Measurements from ENCODE around the gene ZNF630. TPM values are rescaled to one million over a fixed set of nuclear protein-coding genes. Genes with fewer than 3 reads are reported as not detected.
"Not testable (repeated sequence)": the region's sequence is repeated elsewhere in the genome, so short reads cannot be mapped to it uniquely, and the experiment has no call there.

ZNF630 gene
- total RNA-seq, 1 donor from 2014 or later = 3.3 TPM

- H3K27me3 ChIP-seq = no peaks in the 10 kb centered on the region
- no peak overlapping the region for H3K4me3 ChIP-seq
- intact Hi-C loops (cut with DNase I) = loop anchor here (5.0 to 10.0 kb wide), 4 partner anchors 173 to 481 kb away; partner anchors contain the start of genes ELK1, UXT and ZNF81
- H3K9me3 ChIP-seq = no peaks in the 10 kb centered on the region
- peak; percentile 18 to 54 (median 51) for TF ChIP-seq CTCF (IDR thresholded peaks at IDR 0.05)
- peaks cover 0 to 2% of the 10 kb centered on the region in 2 donors for H3K4me1 ChIP-seq
- DNase-seq (ENCODE audit: low spot score in 2 of 2) = no peak
- H3K27ac ChIP-seq = no peak overlapping the region
- no peaks in the 10 kb centered on the region for H3K36me3 ChIP-seq
Measured at GRCh38 chrX:48025561-48025960, 45.9 kb downstream of the ZNF630 start.

- Histone ChIP-seq H3K27ac (no peak overlapping the region), H3K4me1 (peaks cover 0 to 2% of the 10 kb centered on the region in 2 donors), H3K27me3 (no peaks in the 10 kb centered on the region), H3K36me3 (no peaks in the 10 kb centered on the region), H3K4me3 (no peak overlapping the region), H3K9me3 (no peaks in the 10 kb centered on the region)
- TF ChIP-seq CTCF (IDR thresholded peaks at IDR 0.05) = no peak
- intact Hi-C loops (cut with DNase I) = loop anchor here (5.0 to 10.0 kb wide), 3 partner anchors 368 to 540 kb away; partner anchors contain the start of genes ELK1, UXT and ZNF41
- no peak for DNase-seq (ENCODE audit: low spot score in 2 of 2)
Measured at GRCh38 chrX:48022738-48023137, 48.7 kb downstream of the ZNF630 start.

- Histone ChIP-seq H3K27me3 (no peaks in the 10 kb centered on the region), H3K4me3 (peak overlapping the region in 1 of 2 donors; percentile 61), H3K27ac (peak overlapping the region in 1 of 2 donors; percentile 87), H3K4me1 (peaks cover 0 to 2% of the 10 kb centered on the region in 2 donors), H3K36me3 (no peaks in the 10 kb centered on the region), H3K9me3 (no peaks in the 10 kb centered on the region)
- intact Hi-C loops (cut with DNase I) = loop anchor here (5.0 to 10.0 kb wide), 3 partner anchors 367 to 540 kb away; partner anchors contain the start of genes ELK1, UXT and ZNF41
- DNase-seq (ENCODE audit: low spot score in 2 of 2) = no peak
- no peak for TF ChIP-seq CTCF (IDR thresholded peaks at IDR 0.05)
Measured at GRCh38 chrX:48022100-48022499, 49.3 kb downstream of the ZNF630 start.

GRCh38 chrX:48021026-48021900 lies 50.2 kb downstream of the ZNF630 start:
- intact Hi-C loops (cut with DNase I) = loop anchor here (5.0 to 10.0 kb wide), 3 partner anchors 366 to 539 kb away; partner anchors contain the start of genes ELK1, UXT and ZNF41
- H3K9me3 ChIP-seq = no peaks in the 10 kb centered on the region
- DNase-seq (ENCODE audit: low spot score in 2 of 2) = peak in 1 of 2 donors; percentile 75
- no peaks in the 10 kb centered on the region for H3K27me3 ChIP-seq
- H3K4me3 ChIP-seq = peak overlapping the region; percentile 55 to 61
- H3K4me1 ChIP-seq = peaks cover 0 to 2% of the 10 kb centered on the region in 2 donors
- no peaks in the 10 kb centered on the region for H3K36me3 ChIP-seq
- peak overlapping the region; percentile 82 to 87 for H3K27ac ChIP-seq
- TF ChIP-seq CTCF (IDR thresholded peaks at IDR 0.05) = no peak

- not testable (repeated sequence) for H3K4me1 ChIP-seq; H3K36me3 ChIP-seq; H3K27me3 ChIP-seq; H3K27ac ChIP-seq; H3K9me3 ChIP-seq; DNase-seq (ENCODE audit: low spot score in 2 of 2)
- intact Hi-C loops (cut with DNase I) = loop anchor here (5.0 to 10.0 kb wide), 3 partner anchors 366 to 538 kb away; partner anchors contain the start of genes ELK1, UXT and ZNF41
- H3K4me3 ChIP-seq = peak overlapping the region; percentile 55 to 61
Measured at GRCh38 chrX:48020472-48020871, 51.0 kb downstream of the ZNF630 start.

GRCh38 chrX:48019892-48020291 lies 51.5 kb downstream of the ZNF630 start:
- intact Hi-C loops (cut with DNase I) = loop anchor here (5.0 to 10.0 kb wide), 3 partner anchors 365 to 538 kb away; partner anchors contain the start of genes ELK1, UXT and ZNF41

GRCh38 chrX:48016583-48017310 lies 54.7 kb downstream of the ZNF630 start:
- DNase-seq (ENCODE audit: low spot score in 2 of 2); H3K4me1 ChIP-seq; H3K4me3 ChIP-seq; H3K36me3 ChIP-seq; H3K27me3 ChIP-seq; H3K27ac ChIP-seq; intact Hi-C loops (cut with DNase I); H3K9me3 ChIP-seq: not testable (repeated sequence)

More at GRCh38 chrX:48019892-48020291, 51.5 kb downstream of the ZNF630 start:
- DNase-seq (ENCODE audit: low spot score in 2 of 2); H3K36me3 ChIP-seq; H3K9me3 ChIP-seq; H3K27ac ChIP-seq; H3K4me3 ChIP-seq; H3K27me3 ChIP-seq; H3K4me1 ChIP-seq: not testable (repeated sequence)

GRCh38 chrX:48009445-48009960 lies 61.9 kb downstream of the ZNF630 start:
- H3K9me3 ChIP-seq; H3K36me3 ChIP-seq; H3K27me3 ChIP-seq; H3K27ac ChIP-seq; DNase-seq (ENCODE audit: low spot score in 2 of 2); intact Hi-C loops (cut with DNase I); H3K4me3 ChIP-seq; H3K4me1 ChIP-seq: not testable (repeated sequence)

All from ascending aorta (tissue), 2 donors.